SJSA1 (cell line): ENCODE results near the gene FHOD3. TPM values are rescaled to one million over a fixed set of nuclear protein-coding genes. Genes with fewer than 3 reads are reported as not detected.

Experiments
- DNase-seq, 2 experiments: peaks; one replicate each; pipeline ENCODE4 v3.0.0-alpha.2; 2015 to 2020; ENCODE audit warnings: low spot score in 2 of 2, low read depth in 1 of 2
- H3K27ac ChIP-seq: fragments of 250-450 bp; sonication (Bioruptor Pico); 2 replicates; pipeline ENCODE4 v1.5.1; 2020; ENCODE audit warnings: mild to moderate bottlenecking, moderate library complexity
- H3K27me3 ChIP-seq: fragments of 250-450 bp; sonication (Bioruptor Pico); replicated peaks from 2 replicates; pipeline ENCODE4 v1.5.1; 2020; ENCODE audit warnings: mild to moderate bottlenecking, moderate library complexity
- H3K36me3 ChIP-seq: fragments of 250-450 bp; sonication (Bioruptor Pico); 2 replicates; pipeline ENCODE4 v1.5.1; 2020; ENCODE audit warnings: mild to moderate bottlenecking
- H3K4me1 ChIP-seq: fragments of 250-450 bp; sonication (Bioruptor Pico); replicated peaks from 2 replicates; pipeline ENCODE4 v1.6.1; 2021; ENCODE audit warnings: mild to moderate bottlenecking
- H3K4me3 ChIP-seq: fragments of 250-450 bp; sonication (Bioruptor Pico); 2 replicates; pipeline ENCODE4 v1.5.1; 2020; ENCODE audit warnings: mild to moderate bottlenecking
- H3K9me3 ChIP-seq: fragments of 250-450 bp; sonication (Bioruptor Pico); replicated peaks from 2 replicates; pipeline ENCODE4 v1.5.1; 2020; ENCODE audit warnings: mild to moderate bottlenecking
- total RNA-seq: library from RNA; depleted of rRNA; stranded (reverse); fragments of >200 nt; shearing (Covaris generic); gene quantifications from 2 replicates; pipeline ENCODE4 v1.2.3, GENCODE V29; 2014

FHOD3 gene
- total RNA-seq, 1 experiment from 2014 or later, result 0.53 TPM

- Histone ChIP-seq H3K9me3 (no peaks in the 10 kb centered on the region), H3K4me3 (no peak overlapping the region), H3K27me3 (no peaks in the 10 kb centered on the region), H3K36me3 (no peaks in the 10 kb centered on the region), H3K4me1 (no peaks in the 10 kb centered on the region), H3K27ac (no peak overlapping the region)
- no peak for DNase-seq
These were observed 184.4 kb downstream of the FHOD3 start for GRCh38 chr18:36481935-36482334.

GRCh38 chr18:36484591-36484990 lies 187.1 kb downstream of the FHOD3 start:
- H3K9me3 ChIP-seq, result no peaks in the 10 kb centered on the region
- no peaks in the 10 kb centered on the region for H3K27me3 ChIP-seq
- H3K36me3 ChIP-seq, result no peaks in the 10 kb centered on the region
- H3K4me1 ChIP-seq, result no peaks in the 10 kb centered on the region
- DNase-seq, result no peak
- no peak overlapping the region for H3K4me3 ChIP-seq
- H3K27ac ChIP-seq, result no peak overlapping the region

GRCh38 chr18:36485772-36486171 lies 188.3 kb downstream of the FHOD3 start:
- no peak for DNase-seq
- no peaks in the 10 kb centered on the region for H3K36me3 ChIP-seq
- no peak overlapping the region for H3K4me3 ChIP-seq
- no peaks in the 10 kb centered on the region for H3K9me3 ChIP-seq
- no peak overlapping the region for H3K27ac ChIP-seq
- H3K4me1 ChIP-seq, result no peaks in the 10 kb centered on the region
- H3K27me3 ChIP-seq, result no peaks in the 10 kb centered on the region

GRCh38 chr18:36488131-36488530 lies 190.6 kb downstream of the FHOD3 start:
- Histone ChIP-seq H3K4me3 (no peak overlapping the region), H3K27me3 (no peaks in the 10 kb centered on the region), H3K36me3 (no peaks in the 10 kb centered on the region), H3K4me1 (no peaks in the 10 kb centered on the region), H3K9me3 (no peaks in the 10 kb centered on the region), H3K27ac (no peak overlapping the region)
- DNase-seq, result no peak

- H3K27ac ChIP-seq, result no peak overlapping the region
- H3K4me1 ChIP-seq, result no peaks in the 10 kb centered on the region
- no peak overlapping the region for H3K4me3 ChIP-seq
- H3K9me3 ChIP-seq, result no peaks in the 10 kb centered on the region
- no peak for DNase-seq
- H3K27me3 ChIP-seq, result no peaks in the 10 kb centered on the region
- no peaks in the 10 kb centered on the region for H3K36me3 ChIP-seq
These were observed 193.4 kb downstream of the FHOD3 start for GRCh38 chr18:36490897-36491296.

GRCh38 chr18:36492604-36493329 lies 195.3 kb downstream of the FHOD3 start:
- no peak overlapping the region for H3K27ac ChIP-seq
- no peaks in the 10 kb centered on the region for H3K4me1 ChIP-seq
- no peaks in the 10 kb centered on the region for H3K36me3 ChIP-seq
- no peak for DNase-seq
- H3K27me3 ChIP-seq, result no peaks in the 10 kb centered on the region
- H3K9me3 ChIP-seq, result no peaks in the 10 kb centered on the region
- no peak overlapping the region for H3K4me3 ChIP-seq

GRCh38 chr18:36493349-36494159 lies 196.0 kb downstream of the FHOD3 start:
- no peak for DNase-seq
- H3K4me3 ChIP-seq, result no peak overlapping the region
- H3K27ac ChIP-seq, result no peak overlapping the region
- H3K36me3 ChIP-seq, result no peaks in the 10 kb centered on the region
- no peaks in the 10 kb centered on the region for H3K4me1 ChIP-seq
- no peaks in the 10 kb centered on the region for H3K9me3 ChIP-seq
- no peaks in the 10 kb centered on the region for H3K27me3 ChIP-seq

- Histone ChIP-seq H3K9me3 (no peaks in the 10 kb centered on the region), H3K4me1 (no peaks in the 10 kb centered on the region), H3K27ac (no peak overlapping the region), H3K36me3 (no peaks in the 10 kb centered on the region), H3K27me3 (no peaks in the 10 kb centered on the region), H3K4me3 (no peak overlapping the region)
- DNase-seq, result no peak
These were observed 196.6 kb downstream of the FHOD3 start for GRCh38 chr18:36494160-36494437.

GRCh38 chr18:36496022-36496421 lies 198.5 kb downstream of the FHOD3 start:
- no peaks in the 10 kb centered on the region for H3K27me3 ChIP-seq
- H3K4me1 ChIP-seq, result no peaks in the 10 kb centered on the region
- no peak overlapping the region for H3K27ac ChIP-seq
- no peaks in the 10 kb centered on the region for H3K36me3 ChIP-seq
- no peak for DNase-seq
- H3K9me3 ChIP-seq, result no peaks in the 10 kb centered on the region
- no peak overlapping the region for H3K4me3 ChIP-seq

GRCh38 chr18:36499938-36500337 lies 202.4 kb downstream of the FHOD3 start:
- Histone ChIP-seq H3K4me1 (no peaks in the 10 kb centered on the region), H3K4me3 (no peak overlapping the region), H3K27ac (no peak overlapping the region), H3K9me3 (no peaks in the 10 kb centered on the region), H3K27me3 (no peaks in the 10 kb centered on the region), H3K36me3 (no peaks in the 10 kb centered on the region)
- DNase-seq, result no peak

- Histone ChIP-seq H3K4me3 (no peak overlapping the region), H3K9me3 (no peaks in the 10 kb centered on the region), H3K27me3 (no peaks in the 10 kb centered on the region), H3K36me3 (no peaks in the 10 kb centered on the region), H3K4me1 (no peaks in the 10 kb centered on the region), H3K27ac (no peak overlapping the region)
- DNase-seq, result no peak
These were observed 203.6 kb downstream of the FHOD3 start for GRCh38 chr18:36501100-36501499.

GRCh38 chr18:36503477-36503876 lies 206.0 kb downstream of the FHOD3 start:
- Histone ChIP-seq H3K27me3 (no peaks in the 10 kb centered on the region), H3K27ac (no peak overlapping the region), H3K4me3 (no peak overlapping the region), H3K9me3 (no peaks in the 10 kb centered on the region), H3K4me1 (no peaks in the 10 kb centered on the region), H3K36me3 (no peaks in the 10 kb centered on the region)
- no peak for DNase-seq

GRCh38 chr18:36504928-36505327 lies 207.4 kb downstream of the FHOD3 start:
- H3K4me1 ChIP-seq, result no peaks in the 10 kb centered on the region
- no peak for DNase-seq
- H3K9me3 ChIP-seq, result no peaks in the 10 kb centered on the region
- H3K36me3 ChIP-seq, result no peaks in the 10 kb centered on the region
- no peak overlapping the region for H3K4me3 ChIP-seq
- H3K27ac ChIP-seq, result no peak overlapping the region
- no peaks in the 10 kb centered on the region for H3K27me3 ChIP-seq

- H3K9me3 ChIP-seq, result no peaks in the 10 kb centered on the region
- no peak overlapping the region for H3K4me3 ChIP-seq
- no peaks in the 10 kb centered on the region for H3K27me3 ChIP-seq
- no peaks in the 10 kb centered on the region for H3K36me3 ChIP-seq
- no peak overlapping the region for H3K27ac ChIP-seq
- H3K4me1 ChIP-seq, result no peaks in the 10 kb centered on the region
- no peak for DNase-seq
These were observed 208.2 kb downstream of the FHOD3 start for GRCh38 chr18:36505665-36506064.
